T-helper 2 cell treated with Interferon-gamma antibody and Interleukin-4, amounts not matched to agents 100 ng/mL and 5 ng/mL, for 36 hours (primary cell): ENCODE results near the gene STK32A. TPM values are rescaled to one million over a fixed set of nuclear protein-coding genes. Genes with fewer than 3 reads are reported as not detected.

ENCODE experiments used
- intact Hi-C: fragments of 100-400 bp; cut with micrococcal nuclease; formaldehyde crosslinking; loops from one replicate; pipeline ENCODE4 v1.15.1; 2023
- total RNA-seq: library from RNA; stranded (reverse); gene quantifications from 2 replicates; pipeline ENCODE4 v1.2.3, GENCODE V29; 2022

The STK32A gene
- total RNA-seq, 1 donor from 2014 or later, result not detected

- intact Hi-C loops, result no loop called here
Observed at GRCh38 chr5:147417135-147417813, 182.4 kb downstream of the STK32A start.

- intact Hi-C loops, result no loop called here
Observed at GRCh38 chr5:147418613-147419012, 183.8 kb downstream of the STK32A start.

DNA sequence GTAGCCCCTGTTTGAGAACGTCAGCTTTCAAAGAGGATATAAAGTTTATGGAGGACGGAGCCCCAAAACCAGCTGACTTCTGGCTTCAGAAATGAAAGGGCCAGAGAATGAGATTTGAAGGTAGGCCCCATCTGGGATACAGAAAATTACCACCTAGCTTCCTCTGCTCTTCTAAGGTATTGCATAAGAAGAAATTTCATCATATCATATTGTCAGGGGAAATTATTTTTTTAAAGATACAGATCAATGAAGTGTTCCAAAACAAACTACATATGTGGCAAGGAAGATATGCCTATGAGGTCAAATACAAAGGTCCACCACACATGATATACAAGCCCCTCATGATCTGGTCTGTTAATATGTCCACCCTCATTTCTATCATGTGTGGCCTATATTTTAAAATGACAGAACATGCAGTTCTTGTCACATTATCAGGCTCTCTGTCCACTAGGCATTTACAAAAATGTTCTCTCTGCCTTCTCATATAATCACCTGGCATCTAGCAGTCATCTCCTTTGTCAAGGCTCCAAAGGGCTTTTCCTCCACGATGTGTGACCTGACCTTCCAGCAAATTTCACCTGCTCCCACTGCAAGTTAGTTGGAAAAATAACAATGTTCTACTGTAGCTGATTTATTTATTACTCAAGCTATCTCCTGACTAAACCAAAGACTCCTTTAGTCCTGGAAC, 192.0 kb downstream of the STK32A start:
- intact Hi-C loops, result no loop called here

GRCh38 chr5:147427521-147428401, 192.9 kb downstream of the STK32A start:
- intact Hi-C loops, result no loop called here

DNA sequence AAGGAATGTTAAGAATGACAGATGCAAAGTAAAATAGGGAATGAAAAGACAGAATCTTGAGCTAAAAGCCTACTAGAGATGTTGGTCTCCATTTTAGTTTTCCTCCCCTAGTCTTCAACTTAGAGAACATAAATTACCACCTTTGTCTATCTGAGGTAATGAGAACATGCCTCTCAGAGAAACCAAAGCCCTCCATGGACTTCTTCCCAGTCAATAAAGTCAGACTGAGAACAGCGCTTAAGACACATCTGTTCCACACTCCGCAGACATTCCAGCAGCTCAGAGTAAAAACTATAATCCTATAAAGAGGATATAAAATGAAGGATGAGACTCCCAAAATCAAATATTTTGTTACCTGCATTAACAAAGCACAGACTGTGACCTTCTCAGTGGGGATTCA, 195.8 kb downstream of the STK32A start:
- intact Hi-C loops, result no loop called here

DNA sequence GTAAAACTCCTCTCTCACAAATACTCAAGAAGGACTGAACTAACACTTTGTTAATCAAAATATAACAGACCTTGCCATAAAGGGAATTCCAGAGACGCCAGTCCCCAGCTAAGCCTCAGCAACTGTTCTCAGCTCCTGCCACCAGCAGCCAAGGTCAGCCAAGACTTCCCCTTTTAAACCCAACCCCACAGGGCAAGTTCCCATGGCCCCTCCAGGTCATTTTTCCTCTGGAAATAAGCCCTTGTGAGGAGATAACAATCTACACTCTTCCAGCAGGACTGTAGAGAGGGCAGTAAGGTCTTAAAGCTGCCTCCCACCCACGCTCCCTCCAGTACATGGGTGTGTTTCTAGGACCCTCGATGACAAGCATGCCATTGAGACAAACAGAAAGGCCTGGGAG, 196.8 kb downstream of the STK32A start:
- intact Hi-C loops, result no loop called here

DNA sequence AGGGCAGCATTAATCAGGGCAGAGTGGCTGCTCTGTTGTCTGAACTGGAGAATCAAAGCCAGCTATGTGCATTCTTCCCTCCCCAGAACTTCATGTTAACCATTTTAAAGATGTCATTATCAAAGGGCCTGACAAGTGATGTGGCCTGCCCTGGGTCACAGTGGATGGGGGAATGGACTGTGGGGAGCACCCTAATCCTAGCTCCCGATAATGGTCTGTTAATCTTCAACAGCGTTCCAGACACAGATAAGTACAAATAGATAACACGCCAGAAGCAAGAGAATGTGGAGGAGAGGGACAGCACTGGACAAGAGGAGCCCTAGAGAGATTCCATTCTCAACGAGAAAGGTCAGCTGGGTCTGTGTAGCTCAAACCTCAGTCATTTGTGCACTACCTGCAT, 197.5 kb downstream of the STK32A start:
- intact Hi-C loops, result no loop called here

- intact Hi-C loops, result no loop called here
Observed at GRCh38 chr5:147434049-147434448, 199.2 kb downstream of the STK32A start.

DNA sequence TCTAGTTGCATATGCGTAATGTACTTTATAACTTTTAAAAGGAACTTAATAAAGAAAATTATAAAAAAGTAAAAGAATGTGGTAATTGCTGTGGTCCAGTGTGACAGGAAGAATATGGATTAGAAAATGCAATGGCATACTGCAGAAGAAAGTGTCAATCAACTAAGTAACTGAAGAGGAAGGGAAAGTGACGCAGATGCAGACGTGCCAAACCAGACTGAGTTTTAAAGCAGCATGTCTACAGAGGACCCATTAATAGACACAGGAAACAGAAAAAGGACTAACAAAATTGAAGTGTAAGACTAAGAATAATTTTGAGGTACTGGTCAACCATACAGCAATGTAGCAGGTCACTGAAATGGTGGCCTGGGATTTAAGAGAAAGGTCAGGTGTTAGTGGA, 201.8 kb downstream of the STK32A start:
- intact Hi-C loops, result no loop called here

GRCh38 chr5:147437161-147437596, 202.4 kb downstream of the STK32A start:
- intact Hi-C loops, result no loop called here
